DND-41 (cell line): ENCODE measurements around the gene ZNF326.

ENCODE experiments used
- EZH2 ChIP-seq: IDR thresholded peaks from 3 replicates; pipeline ENCODE4 v1.6.1; 2012; ENCODE audit warnings: borderline replicate concordance, low read depth, mild to moderate bottlenecking, moderate library complexity, low read length, inconsistent platforms; ENCODE audit not compliant: severe bottlenecking
- TF ChIP-seq, protein P1 (sequence below): IDR thresholded peaks from 2 replicates; pipeline ENCODE4 v1.5.1; 2012; ENCODE audit warnings: borderline replicate concordance, low read length, moderate library complexity, mild to moderate bottlenecking; ENCODE audit not compliant: poor library complexity, severe bottlenecking; ENCODE audit errors: extremely low read depth

- TF ChIP-seq, protein P1, sequence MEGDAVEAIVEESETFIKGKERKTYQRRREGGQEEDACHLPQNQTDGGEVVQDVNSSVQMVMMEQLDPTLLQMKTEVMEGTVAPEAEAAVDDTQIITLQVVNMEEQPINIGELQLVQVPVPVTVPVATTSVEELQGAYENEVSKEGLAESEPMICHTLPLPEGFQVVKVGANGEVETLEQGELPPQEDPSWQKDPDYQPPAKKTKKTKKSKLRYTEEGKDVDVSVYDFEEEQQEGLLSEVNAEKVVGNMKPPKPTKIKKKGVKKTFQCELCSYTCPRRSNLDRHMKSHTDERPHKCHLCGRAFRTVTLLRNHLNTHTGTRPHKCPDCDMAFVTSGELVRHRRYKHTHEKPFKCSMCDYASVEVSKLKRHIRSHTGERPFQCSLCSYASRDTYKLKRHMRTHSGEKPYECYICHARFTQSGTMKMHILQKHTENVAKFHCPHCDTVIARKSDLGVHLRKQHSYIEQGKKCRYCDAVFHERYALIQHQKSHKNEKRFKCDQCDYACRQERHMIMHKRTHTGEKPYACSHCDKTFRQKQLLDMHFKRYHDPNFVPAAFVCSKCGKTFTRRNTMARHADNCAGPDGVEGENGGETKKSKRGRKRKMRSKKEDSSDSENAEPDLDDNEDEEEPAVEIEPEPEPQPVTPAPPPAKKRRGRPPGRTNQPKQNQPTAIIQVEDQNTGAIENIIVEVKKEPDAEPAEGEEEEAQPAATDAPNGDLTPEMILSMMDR, result no peak
- TF ChIP-seq EZH2, result no peak
Observed at GRCh38 chr1:89995598-89996449, 914 bp downstream of the ZNF326 start.
